GM04503 (cell line): ENCODE results near the gene FANCC.

Experiments
- DNase-seq: peaks from one replicate; pipeline ENCODE4 v3.0.0-alpha.2; 2012; ENCODE audit warnings: low read depth

FANCC gene

DNA sequence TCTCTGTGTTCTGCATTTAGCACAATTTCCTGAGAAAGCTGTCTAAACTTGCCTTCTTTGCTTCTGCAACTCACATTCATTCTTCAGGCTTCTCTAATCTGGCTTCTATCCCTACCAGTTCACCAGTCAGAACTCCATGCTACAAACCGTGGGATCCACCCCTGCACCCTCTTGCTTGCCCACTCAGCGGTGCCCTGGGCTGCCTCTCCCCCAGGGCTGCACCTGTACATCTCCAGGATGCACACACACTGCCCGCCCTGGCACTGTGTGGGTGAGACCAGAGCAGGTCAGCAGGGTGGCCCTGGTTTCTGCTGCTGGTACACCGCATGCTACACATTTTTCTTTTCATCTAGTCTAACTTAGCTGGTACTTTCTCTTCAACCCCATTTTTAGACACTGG lies 127.1 kb downstream of the FANCC start:
- DNase-seq = no peak

DNA sequence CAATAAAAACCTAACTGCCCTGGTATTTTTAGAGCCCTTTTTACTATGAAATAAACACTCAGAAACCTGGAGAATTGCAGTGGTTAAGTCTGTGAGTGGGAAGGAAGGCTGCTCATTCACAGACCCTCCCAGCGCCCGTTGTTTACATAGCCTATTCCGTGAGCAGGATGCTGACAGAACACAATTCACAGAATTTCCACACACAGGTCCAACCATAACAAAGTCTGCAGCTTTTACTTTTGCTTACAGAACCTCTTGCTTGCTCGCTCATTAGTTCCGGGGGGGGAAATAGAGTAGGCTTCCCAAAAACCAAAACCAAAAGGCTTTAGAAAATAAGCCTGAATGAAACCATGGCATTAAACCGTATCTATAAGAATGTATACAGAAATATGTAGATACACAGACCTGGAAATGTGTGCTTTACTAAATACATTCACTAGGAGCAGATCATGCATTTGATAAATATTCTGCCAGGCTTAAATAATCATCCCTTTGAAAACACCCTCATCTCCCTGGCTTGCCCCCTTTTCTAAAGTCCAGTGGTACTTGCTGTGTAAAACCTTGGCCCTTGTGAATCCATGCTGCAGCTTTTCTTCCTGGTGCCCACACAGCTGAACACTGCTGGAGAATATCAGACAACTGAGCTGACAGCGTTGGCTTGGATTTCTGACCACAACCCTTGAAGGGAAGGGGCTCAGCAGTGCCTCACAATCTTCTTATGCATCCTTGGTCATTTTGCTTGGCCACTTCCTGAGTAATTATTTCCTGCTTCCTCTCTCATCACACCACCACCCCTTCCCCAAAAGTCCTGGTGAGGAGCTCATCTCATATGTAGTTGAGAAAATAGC lies 128.0 kb downstream of the FANCC start:
- DNase-seq = no peak

GRCh38 chr9:95188459-95188858 lies 129.1 kb downstream of the FANCC start:
- no peak for DNase-seq

- no peak for DNase-seq
These were observed 131.6 kb downstream of the FANCC start for GRCh38 chr9:95185956-95186355.

DNA sequence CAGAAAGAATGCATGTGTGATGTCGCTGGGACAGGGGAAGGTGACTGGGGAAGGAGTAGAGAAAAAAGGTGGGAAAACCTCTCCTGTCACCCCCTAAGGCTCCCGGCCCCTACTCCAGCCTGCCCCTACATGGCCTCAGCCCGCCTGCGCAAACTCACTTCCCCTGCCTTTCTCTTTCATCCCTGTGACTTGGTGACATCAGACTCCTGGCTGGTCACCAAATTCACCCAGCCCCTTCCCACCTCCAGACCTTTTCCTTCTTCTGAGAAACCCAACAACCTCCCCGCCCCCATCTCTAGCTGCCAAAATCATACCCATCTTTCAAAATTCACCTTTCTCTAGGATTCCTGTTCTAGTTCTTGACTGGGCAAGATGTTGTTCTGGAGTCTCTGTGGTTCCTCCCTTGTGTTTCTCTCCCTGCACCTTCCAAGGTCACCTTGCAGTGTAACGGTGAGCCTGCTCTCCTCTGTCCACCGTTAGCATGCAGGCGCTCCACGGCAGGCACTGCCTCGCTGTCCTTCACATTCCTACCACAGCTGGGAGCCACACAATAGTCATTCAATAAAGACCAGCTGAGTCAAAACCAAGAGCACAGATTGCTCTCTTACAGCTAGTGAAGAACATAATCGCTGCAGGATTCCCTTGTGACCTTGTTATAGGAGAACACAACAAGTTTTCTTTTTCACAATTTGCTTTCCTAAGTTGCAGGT lies 134.5 kb downstream of the FANCC start:
- no peak for DNase-seq

GRCh38 chr9:95181835-95182234 lies 135.7 kb downstream of the FANCC start:
- DNase-seq = no peak

- no peak for DNase-seq
These were observed 136.2 kb downstream of the FANCC start for GRCh38 chr9:95181226-95181818.

- no peak for DNase-seq
These were observed 139.9 kb downstream of the FANCC start for GRCh38 chr9:95177617-95178016.

DNA sequence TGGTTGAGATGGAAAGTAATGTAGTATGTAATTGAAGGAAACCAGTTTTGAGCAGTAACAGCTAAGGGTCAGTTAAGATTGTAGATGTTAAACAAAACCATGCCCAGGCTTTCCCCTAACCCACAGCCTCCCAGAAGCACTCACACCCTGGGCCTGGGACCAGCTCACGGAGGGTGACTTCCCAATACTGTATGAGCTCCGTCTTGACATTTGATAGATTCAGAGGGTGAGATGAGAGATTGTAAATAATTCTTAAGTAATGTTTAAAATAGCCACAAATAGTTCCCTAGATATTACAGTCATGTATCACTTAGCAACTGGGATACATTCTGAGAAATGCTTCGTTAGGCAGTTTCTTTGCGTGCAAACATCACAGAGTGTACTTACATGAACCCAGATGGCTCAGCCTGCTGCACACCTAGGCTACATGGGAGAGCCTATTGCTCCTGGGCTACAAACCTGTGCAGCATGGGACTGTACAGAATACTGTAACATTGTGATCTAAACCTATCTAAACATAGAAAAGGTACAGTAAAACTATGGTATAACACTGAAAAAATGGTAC lies 140.7 kb downstream of the FANCC start:
- no peak for DNase-seq

DNA sequence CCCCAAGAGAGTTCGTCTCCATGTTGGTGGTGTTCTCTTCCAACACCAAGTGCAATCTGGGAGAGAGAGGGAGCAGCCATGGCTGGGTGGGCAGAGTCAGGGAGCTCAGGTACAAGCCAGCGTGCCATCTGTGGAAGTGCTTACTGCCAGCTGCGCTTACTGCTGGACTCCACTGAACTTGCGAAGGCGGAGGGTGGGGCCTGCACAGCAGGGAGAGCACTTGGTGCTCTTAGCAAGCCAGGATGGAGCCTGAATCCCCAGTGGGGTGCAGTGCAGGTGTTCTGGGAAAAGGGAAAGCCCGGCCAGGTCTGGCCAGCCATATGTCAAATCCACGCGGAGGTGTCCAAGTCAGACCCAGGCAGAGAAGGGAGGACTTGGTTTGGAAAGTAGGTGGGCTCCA lies 142.0 kb downstream of the FANCC start:
- no peak for DNase-seq

DNA sequence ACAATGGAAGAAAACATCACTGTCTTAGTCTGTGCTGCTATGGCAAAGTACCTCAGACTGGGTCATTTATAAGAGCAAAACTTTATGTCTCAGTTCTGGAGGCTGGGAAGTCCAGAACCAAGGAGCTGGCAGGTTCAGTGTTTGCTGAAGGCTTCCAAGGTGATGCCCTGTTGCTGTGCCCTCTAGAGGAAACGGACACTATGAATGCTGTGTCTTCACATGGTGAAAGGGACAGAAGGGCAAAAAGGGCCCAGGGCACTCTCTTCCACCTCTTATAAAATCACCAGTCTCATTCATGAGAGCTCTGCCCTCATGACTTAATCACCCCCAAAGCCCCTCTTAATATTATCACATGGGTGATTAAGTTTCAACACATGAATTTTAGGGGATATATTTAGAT lies 143.5 kb downstream of the FANCC start:
- DNase-seq = no peak

DNA sequence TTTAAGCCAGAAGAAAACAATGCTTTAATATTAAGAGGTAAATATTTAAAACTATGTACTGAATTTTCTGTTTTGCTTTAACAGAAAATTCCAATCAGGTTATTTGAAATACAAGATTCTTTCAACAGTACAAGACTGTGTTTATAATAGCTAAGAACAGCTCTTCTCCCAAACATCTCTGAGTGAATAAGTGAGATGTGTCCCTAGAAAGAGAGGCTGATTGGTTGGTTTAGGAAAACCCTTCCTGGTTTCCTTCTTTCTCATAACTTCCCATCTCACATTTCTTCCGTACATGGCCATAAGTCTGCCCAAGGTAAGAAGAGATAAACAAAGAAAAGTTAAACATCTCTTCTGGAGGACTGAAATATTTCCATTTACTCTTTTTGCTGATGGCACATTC lies 145.9 kb downstream of the FANCC start:
- no peak for DNase-seq

DNA sequence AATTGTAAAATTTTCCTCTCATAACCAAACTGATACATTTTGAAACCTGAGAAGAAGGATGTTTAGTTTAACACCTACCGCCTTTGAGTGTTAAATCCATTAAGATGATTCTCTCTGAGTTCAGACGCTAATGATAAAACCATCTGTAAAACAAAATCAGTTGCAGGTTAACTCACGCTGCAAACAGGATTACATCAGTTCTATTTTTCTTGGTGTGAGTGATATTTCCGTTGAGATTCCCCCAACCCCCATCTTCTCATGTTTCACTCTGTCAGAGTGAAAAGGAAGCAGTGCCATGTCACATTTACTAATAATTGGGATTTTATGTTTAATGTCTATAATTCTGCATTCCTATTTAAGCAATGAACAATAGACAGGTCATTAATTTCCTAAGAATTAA lies 146.5 kb downstream of the FANCC start:
- no peak for DNase-seq

DNA sequence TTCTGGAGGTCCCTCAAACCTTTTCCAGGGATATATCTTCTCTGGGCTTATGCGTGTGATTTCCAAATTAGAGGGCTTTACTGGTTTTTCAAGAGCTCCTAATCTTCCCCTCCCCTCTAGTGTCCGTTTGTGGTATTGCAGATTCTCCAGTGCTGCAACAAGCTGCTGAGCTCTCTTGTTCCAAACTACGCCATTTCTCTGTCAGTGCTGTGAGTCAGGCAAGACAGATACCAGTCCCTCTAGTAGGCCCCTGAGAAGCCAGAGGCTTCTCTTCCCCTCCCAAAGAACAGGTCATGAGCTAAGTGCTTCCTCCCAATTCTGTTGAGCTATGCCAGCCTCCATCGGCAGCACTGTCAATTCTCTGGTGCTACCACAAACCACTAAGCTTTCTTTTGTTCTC lies 149.5 kb downstream of the FANCC start:
- DNase-seq = peak; percentile 61

- no peak for DNase-seq
These were observed 152.5 kb downstream of the FANCC start for GRCh38 chr9:95165004-95165403.

GRCh38 chr9:95157481-95158151 lies 159.9 kb downstream of the FANCC start:
- DNase-seq = peak; percentile 27

DNA sequence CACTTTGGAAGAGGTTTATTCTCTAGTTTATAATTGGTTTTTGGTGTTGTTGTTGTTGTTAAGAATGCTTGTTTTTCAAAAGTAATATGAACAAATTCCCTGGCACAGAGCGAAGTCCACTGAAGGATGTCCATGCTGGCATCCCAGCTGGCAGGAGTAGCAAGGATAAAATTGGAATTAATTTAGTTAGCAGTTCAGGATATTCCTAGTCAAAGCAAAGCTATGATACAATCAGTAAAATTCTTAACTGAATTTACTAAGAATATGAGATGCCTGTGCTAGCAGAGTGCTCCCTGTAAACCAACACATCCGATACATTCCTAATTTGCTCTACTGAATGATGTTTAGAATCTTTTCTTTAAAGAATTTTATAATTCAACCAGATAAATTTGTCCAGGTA lies 161.4 kb downstream of the FANCC start:
- no peak for DNase-seq

DNA sequence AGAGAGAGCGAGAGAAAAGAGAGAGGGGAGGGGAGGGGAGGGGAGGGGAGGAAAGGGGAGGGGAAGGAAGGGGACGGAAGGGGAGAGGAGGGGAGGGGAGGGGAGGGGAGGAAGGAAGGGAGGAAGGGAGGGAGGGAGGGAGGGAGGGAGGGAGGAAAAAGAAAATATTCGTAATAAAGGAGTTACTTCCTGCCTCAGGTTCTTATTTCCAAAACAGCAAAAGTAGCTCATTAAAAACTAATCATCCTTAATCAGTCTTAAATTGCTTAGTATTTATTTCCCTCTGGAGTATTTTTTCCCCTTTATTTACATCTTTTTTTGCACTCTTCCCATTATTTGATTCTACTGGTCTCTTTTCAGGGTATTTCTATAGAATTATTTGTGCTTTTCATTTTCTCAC lies 162.3 kb downstream of the FANCC start:
- no peak for DNase-seq

- DNase-seq = no peak
These were observed 166.6 kb downstream of the FANCC start for GRCh38 chr9:95150903-95151302.

DNA sequence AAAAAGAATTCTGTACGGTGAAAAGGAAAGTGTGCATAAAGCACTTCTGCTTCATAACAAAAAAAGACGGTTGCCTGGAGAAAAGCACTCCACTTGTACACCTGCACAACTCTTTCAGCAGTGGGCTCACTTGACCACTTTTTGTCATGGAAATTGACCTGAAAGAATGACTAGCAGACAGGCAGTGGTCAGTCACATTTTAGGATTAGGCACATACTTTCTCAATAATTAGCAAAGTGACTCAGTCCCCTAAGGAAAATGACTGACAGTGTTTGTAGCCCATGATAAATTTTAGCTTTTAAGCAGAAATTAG lies 169.3 kb downstream of the FANCC start:
- no peak for DNase-seq

DNA sequence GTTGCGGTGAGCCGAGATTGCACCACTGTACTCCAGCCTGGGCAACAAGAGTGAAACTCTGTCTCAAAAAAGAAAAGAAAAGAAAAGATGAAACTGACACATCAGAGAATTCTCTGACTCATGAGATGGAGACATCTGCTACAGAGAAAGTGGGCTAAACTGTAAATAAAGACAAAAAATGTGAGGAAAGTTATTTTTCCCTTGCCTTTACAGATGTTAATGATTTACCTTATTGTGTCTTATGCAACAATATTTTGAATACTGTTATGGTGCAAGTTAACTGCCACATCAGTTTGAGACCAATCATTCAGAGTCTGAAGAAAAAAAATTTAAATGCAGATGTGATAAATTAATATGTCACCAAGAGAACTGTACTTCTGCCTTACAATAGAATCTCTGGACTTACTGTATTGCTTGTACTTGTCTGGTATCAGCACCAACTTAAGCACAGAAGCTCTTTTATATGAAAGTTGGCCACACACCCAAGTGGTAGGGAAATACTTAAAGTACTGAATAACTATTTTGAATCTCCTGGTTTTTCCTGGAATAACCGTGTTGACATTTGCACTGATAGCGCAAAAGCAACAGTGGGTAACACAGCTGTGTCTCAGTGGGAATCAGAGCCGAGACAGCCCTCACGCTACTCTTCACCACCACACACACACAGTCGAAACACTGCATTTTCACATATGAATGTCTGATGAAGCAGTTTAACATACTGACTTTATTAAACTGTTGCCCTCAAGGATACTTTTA lies 169.9 kb downstream of the FANCC start:
- no peak for DNase-seq
